Activated naive CD4-positive, alpha-beta T cell treated with anti-CD3 and anti-CD28 coated beads, Interleukin-2, amount 50 U/mL, for 72 hours (primary cell): Measurements from ENCODE around the gene ARHGEF40. TPM values are rescaled to one million over a fixed set of nuclear protein-coding genes. Genes with fewer than 3 reads are reported as not detected.

Experiments
- ATAC-seq, 2 donors: fragments of 150-1000 bp; cut with Tn5 transposase; 2 replicates each; pipeline ENCODE4 v1.10.0; 2021; ENCODE audit warnings: mild to moderate bottlenecking in 2 of 2, moderate library complexity in 2 of 2
- DNase-seq, 2 donors: peaks; one replicate each; pipeline ENCODE4 v3.0.0; 2021 to 2022; ENCODE audit warnings: low spot score in 2 of 2
- H3K27ac Mint-ChIP-seq, 2 donors: one replicate each; pipeline ENCODE4 v1.8.0; 2022; ENCODE audit warnings: mild to moderate bottlenecking in 2 of 2, mixed read lengths in 2 of 2
- H3K36me3 Mint-ChIP-seq, 2 donors: one replicate each; pipeline ENCODE4 v1.8.0; 2022; ENCODE audit warnings: mixed read lengths in 2 of 2
- H3K9me3 Mint-ChIP-seq, 2 donors: one replicate each; pipeline ENCODE4 v1.8.0; 2022; ENCODE audit warnings: mixed read lengths in 2 of 2
- total RNA-seq, 2 donors: library from RNA; stranded (reverse); gene quantifications; one replicate each; pipeline ENCODE4 v1.2.3, GENCODE V29; 2022

Gene ARHGEF40
- total RNA-seq, 2 donors from 2014 or later = 0.23 TPM; not detected in 1

- DNase-seq (no peak), ATAC-seq (no peak)
- Mint-ChIP-seq H3K9me3 (no peaks in the 10 kb centered on the region), H3K36me3 (no peaks in the 10 kb centered on the region), H3K27ac (peak overlapping the region in 1 of 2 donors; percentile 24)
Measured at GRCh38 chr14:21084998-21085853, 15.1 kb downstream of the ARHGEF40 start.

- no peaks in the 10 kb centered on the region for H3K9me3 Mint-ChIP-seq
- no peak for DNase-seq
- no peak for ATAC-seq
- H3K27ac Mint-ChIP-seq = peak overlapping the region; percentile 81 to 83
- H3K36me3 Mint-ChIP-seq = no peaks in the 10 kb centered on the region
Measured at GRCh38 chr14:21086908-21087293, 16.8 kb downstream of the ARHGEF40 start.

- Mint-ChIP-seq H3K27ac (peak overlapping the region in 1 of 2 donors; percentile 83), H3K9me3 (no peaks in the 10 kb centered on the region), H3K36me3 (peaks cover 0 to 1% of the 10 kb centered on the region in 2 donors)
- DNase-seq (peak in 1 of 2 donors; percentile 37), ATAC-seq (peak; percentile 85 to 86)
Measured at GRCh38 chr14:21087294-21088091, 17.4 kb downstream of the ARHGEF40 start.

GRCh38 chr14:21088687-21089086 lies 18.6 kb downstream of the ARHGEF40 start:
- ATAC-seq (no peak), DNase-seq (no peak)
- H3K27ac Mint-ChIP-seq = peak overlapping the region; percentile 15 to 74
- H3K36me3 Mint-ChIP-seq = peaks cover 0 to 6% of the 10 kb centered on the region in 2 donors
- no peaks in the 10 kb centered on the region for H3K9me3 Mint-ChIP-seq

GRCh38 chr14:21089271-21089670 lies 19.2 kb downstream of the ARHGEF40 start:
- ATAC-seq = no peak
- Mint-ChIP-seq H3K27ac (peak overlapping the region in 1 of 2 donors; percentile 15), H3K9me3 (no peaks in the 10 kb centered on the region), H3K36me3 (peaks cover 0 to 6% of the 10 kb centered on the region in 2 donors)
- DNase-seq = no peak

GRCh38 chr14:21089877-21090193 lies 19.7 kb downstream of the ARHGEF40 start:
- Mint-ChIP-seq H3K27ac (no peak overlapping the region), H3K9me3 (no peaks in the 10 kb centered on the region), H3K36me3 (peaks cover 0 to 6% of the 10 kb centered on the region in 2 donors)
- ATAC-seq (no peak), DNase-seq (no peak)

GRCh38 chr14:21090194-21090939 lies 20.3 kb downstream of the ARHGEF40 start:
- Mint-ChIP-seq H3K27ac (no peak overlapping the region), H3K36me3 (peaks cover 0 to 6% of the 10 kb centered on the region in 2 donors), H3K9me3 (no peaks in the 10 kb centered on the region)
- ATAC-seq (no peak), DNase-seq (peak in 1 of 2 donors; percentile 60)

- Mint-ChIP-seq H3K9me3 (no peaks in the 10 kb centered on the region), H3K36me3 (peaks cover 0 to 6% of the 10 kb centered on the region in 2 donors), H3K27ac (no peak overlapping the region)
- DNase-seq (no peak), ATAC-seq (no peak)
Measured at GRCh38 chr14:21090940-21091663, 21.0 kb downstream of the ARHGEF40 start.

GRCh38 chr14:21091821-21092272 lies 21.7 kb downstream of the ARHGEF40 start:
- Mint-ChIP-seq H3K36me3 (peaks cover 0 to 6% of the 10 kb centered on the region in 2 donors), H3K27ac (no peak overlapping the region), H3K9me3 (no peaks in the 10 kb centered on the region)
- ATAC-seq (no peak), DNase-seq (no peak)

- peaks cover 0 to 6% of the 10 kb centered on the region in 2 donors for H3K36me3 Mint-ChIP-seq
- DNase-seq (peak; percentile 83 to 98), ATAC-seq (peak; percentile 85 to 88)
- no peaks in the 10 kb centered on the region for H3K9me3 Mint-ChIP-seq
- no peak overlapping the region for H3K27ac Mint-ChIP-seq
Measured at GRCh38 chr14:21092273-21093011, 22.3 kb downstream of the ARHGEF40 start.

GRCh38 chr14:21093018-21093417 lies 22.9 kb downstream of the ARHGEF40 start:
- no peak for ATAC-seq
- peaks cover 0 to 6% of the 10 kb centered on the region in 2 donors for H3K36me3 Mint-ChIP-seq
- H3K9me3 Mint-ChIP-seq = no peaks in the 10 kb centered on the region
- DNase-seq = no peak
- no peak overlapping the region for H3K27ac Mint-ChIP-seq

- ATAC-seq (no peak), DNase-seq (no peak)
- Mint-ChIP-seq H3K9me3 (no peaks in the 10 kb centered on the region), H3K36me3 (peaks cover 0 to 6% of the 10 kb centered on the region in 2 donors), H3K27ac (no peak overlapping the region)
Measured at GRCh38 chr14:21093769-21094681, 23.9 kb downstream of the ARHGEF40 start.

GRCh38 chr14:21095430-21096205 lies 25.5 kb downstream of the ARHGEF40 start:
- no peak for ATAC-seq
- Mint-ChIP-seq H3K9me3 (no peaks in the 10 kb centered on the region), H3K36me3 (peaks cover 0 to 6% of the 10 kb centered on the region in 2 donors), H3K27ac (no peak overlapping the region)
- DNase-seq = no peak

GRCh38 chr14:21096438-21096837 lies 26.3 kb downstream of the ARHGEF40 start:
- ATAC-seq = no peak
- DNase-seq = no peak
- Mint-ChIP-seq H3K36me3 (peaks cover 0 to 6% of the 10 kb centered on the region in 2 donors), H3K9me3 (no peaks in the 10 kb centered on the region), H3K27ac (no peak overlapping the region)
